SK-N-SH treated with all-trans-retinoic acid at 6 μM for 48 hours (cell line): ENCODE data around the gene ZBTB4.

Experiments used
- ATAC-seq: fragments of 200-7000 bp; cut with Tn5 transposase; 3 replicates; pipeline ENCODE4 v1.9.1; 2020; ENCODE audit warnings: mild to moderate bottlenecking, moderate library complexity
- ARNTL ChIP-seq: fragments of 450-650 bp; formaldehyde crosslinking; IDR thresholded peaks from 2 replicates; pipeline ENCODE4 v1.5.0; 2020; ENCODE audit warnings: low read depth, mild to moderate bottlenecking, moderate library complexity, borderline replicate concordance
- BACH2 ChIP-seq: fragments of 250-450 bp; sonication (Bioruptor Pico); IDR thresholded peaks from 2 replicates; pipeline ENCODE4 v1.9.0; 2021; ENCODE audit warnings: mild to moderate bottlenecking, borderline replicate concordance
- CSDC2 ChIP-seq: fragments of 250-450 bp; sonication (Bioruptor Pico); IDR thresholded peaks from 2 replicates; pipeline ENCODE4 v1.5.0; 2020; ENCODE audit warnings: mild to moderate bottlenecking, moderate library complexity
- GLIS3 ChIP-seq: fragments of 250-450 bp; sonication (Bioruptor Pico); IDR thresholded peaks from 2 replicates; pipeline ENCODE4 v1.5.0; 2020; ENCODE audit warnings: mild to moderate bottlenecking, moderate library complexity
- ISL1 ChIP-seq: fragments of 250-450 bp; sonication (Bioruptor Pico); IDR thresholded peaks from 2 replicates; pipeline ENCODE4 v2.1.2; 2022; ENCODE audit warnings: mild to moderate bottlenecking, moderate library complexity
- OSR1 ChIP-seq: fragments of 250-450 bp; sonication (Bioruptor Pico); IDR thresholded peaks from 2 replicates; pipeline ENCODE4 v1.8.0; 2022; ENCODE audit warnings: moderate library complexity, mild to moderate bottlenecking, inconsistent platforms
- PPARA ChIP-seq: fragments of 250-450 bp; sonication (Bioruptor Pico); IDR thresholded peaks from 2 replicates; pipeline ENCODE4 v1.5.0; 2020; ENCODE audit warnings: mild to moderate bottlenecking, borderline replicate concordance
- RARB ChIP-seq: fragments of 250-450 bp; sonication (Bioruptor Pico); IDR thresholded peaks from 2 replicates; pipeline ENCODE4 v1.8.0; 2021; ENCODE audit warnings: mild to moderate bottlenecking, moderate library complexity
- TCF4 ChIP-seq: fragments of 250-450 bp; sonication (Bioruptor Pico); IDR thresholded peaks from 2 replicates; pipeline ENCODE4 v1.8.0; 2021; ENCODE audit warnings: mild to moderate bottlenecking, moderate library complexity, borderline replicate concordance
- TOX ChIP-seq: fragments of 250-450 bp; sonication (Bioruptor Pico); IDR thresholded peaks from 2 replicates; pipeline ENCODE4 v1.8.0; 2021; ENCODE audit warnings: mild to moderate bottlenecking, moderate library complexity, borderline replicate concordance
- ZC3H10 ChIP-seq: fragments of 250-450 bp; sonication (Bioruptor Pico); IDR thresholded peaks from 2 replicates; pipeline ENCODE4 v1.5.1; 2021; ENCODE audit warnings: mild to moderate bottlenecking, moderate library complexity
- ZFP3 ChIP-seq: fragments of 250-450 bp; sonication (Bioruptor Pico); IDR thresholded peaks from 2 replicates; pipeline ENCODE4 v1.5.0; 2020; ENCODE audit warnings: mild to moderate bottlenecking, moderate library complexity
- ZFP30 ChIP-seq: fragments of 450-650 bp; formaldehyde crosslinking; IDR thresholded peaks from 2 replicates; pipeline ENCODE4 v1.5.0; 2022; ENCODE audit warnings: mild to moderate bottlenecking, moderate library complexity
- ZNF565 ChIP-seq: fragments of 450-650 bp; formaldehyde crosslinking; conservative IDR thresholded peaks from 2 replicates; pipeline ENCODE4 v1.5.0; 2020; ENCODE audit warnings: low read depth, mild to moderate bottlenecking, moderate library complexity
- ZNF70 ChIP-seq: fragments of 450-650 bp; formaldehyde crosslinking; IDR thresholded peaks from 2 replicates; pipeline ENCODE4 v1.5.0; 2020; ENCODE audit warnings: mild to moderate bottlenecking, moderate library complexity
- ZNF8 ChIP-seq: fragments of 450-650 bp; formaldehyde crosslinking; IDR thresholded peaks from 2 replicates; pipeline ENCODE4 v1.5.0; 2020; ENCODE audit warnings: mild to moderate bottlenecking, moderate library complexity
- TF ChIP-seq, protein P1 (sequence below): fragments of 250-450 bp; sonication (Bioruptor Pico); IDR thresholded peaks from 2 replicates; pipeline ENCODE4 v1.8.0; 2020; ENCODE audit warnings: mild to moderate bottlenecking, moderate library complexity, borderline replicate concordance
- TF ChIP-seq, protein P2 (sequence below): fragments of 250-450 bp; sonication (Bioruptor Pico); IDR thresholded peaks from 2 replicates; pipeline ENCODE4 v1.5.1; 2020; ENCODE audit warnings: low read depth, mild to moderate bottlenecking, moderate library complexity
- TF ChIP-seq, protein P3 (sequence below): fragments of 250-450 bp; sonication (Bioruptor Pico); IDR thresholded peaks from 2 replicates; pipeline ENCODE4 v1.5.1; 2021; ENCODE audit warnings: mild to moderate bottlenecking, moderate library complexity
- TF ChIP-seq, protein P4 (sequence below): fragments of 250-450 bp; sonication (Bioruptor Pico); IDR thresholded peaks from 2 replicates; pipeline ENCODE4 v1.8.0; 2021; ENCODE audit warnings: low read depth, mild to moderate bottlenecking, moderate library complexity, borderline replicate concordance
- TF ChIP-seq, protein P5 (sequence below): fragments of 250-450 bp; sonication (Bioruptor Pico); IDR thresholded peaks from 2 replicates; pipeline ENCODE4 v1.5.0; 2020; ENCODE audit warnings: mild to moderate bottlenecking, moderate library complexity

The ZBTB4 gene

DNA sequence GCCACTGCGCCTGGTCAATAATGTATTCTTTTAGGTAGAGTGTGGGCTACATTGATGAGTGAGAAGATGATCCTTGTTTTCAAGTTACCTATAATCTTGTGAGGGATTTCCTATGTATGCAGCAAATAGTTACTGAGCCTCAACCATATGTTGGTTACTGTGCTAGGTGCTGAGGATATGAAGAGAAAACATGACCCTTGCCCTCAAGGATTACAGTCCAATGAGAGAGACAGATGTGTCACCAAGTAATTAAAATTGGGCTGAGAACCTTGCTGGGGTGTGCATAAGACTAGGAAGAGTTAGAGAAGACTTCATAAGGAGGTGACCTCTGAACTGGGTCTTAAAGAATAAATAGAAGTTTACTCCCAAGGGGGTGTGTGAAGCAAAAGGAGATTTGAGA, 12.2 kb upstream of the ZBTB4 start:
- ATAC-seq: no peak
- TF ChIP-seq BACH2 (CRISPR knock-in tag) (no peak), ISL1 (no peak), TOX (CRISPR knock-in tag) (no peak), ZFP30 (CRISPR knock-in tag) (no peak), ARNTL (CRISPR knock-in tag) (no peak), CSDC2 (CRISPR knock-in tag) (no peak), ZNF8 (CRISPR knock-in tag) (no peak), OSR1 (CRISPR knock-in tag) (no peak)
- TF ChIP-seq, protein P1, sequence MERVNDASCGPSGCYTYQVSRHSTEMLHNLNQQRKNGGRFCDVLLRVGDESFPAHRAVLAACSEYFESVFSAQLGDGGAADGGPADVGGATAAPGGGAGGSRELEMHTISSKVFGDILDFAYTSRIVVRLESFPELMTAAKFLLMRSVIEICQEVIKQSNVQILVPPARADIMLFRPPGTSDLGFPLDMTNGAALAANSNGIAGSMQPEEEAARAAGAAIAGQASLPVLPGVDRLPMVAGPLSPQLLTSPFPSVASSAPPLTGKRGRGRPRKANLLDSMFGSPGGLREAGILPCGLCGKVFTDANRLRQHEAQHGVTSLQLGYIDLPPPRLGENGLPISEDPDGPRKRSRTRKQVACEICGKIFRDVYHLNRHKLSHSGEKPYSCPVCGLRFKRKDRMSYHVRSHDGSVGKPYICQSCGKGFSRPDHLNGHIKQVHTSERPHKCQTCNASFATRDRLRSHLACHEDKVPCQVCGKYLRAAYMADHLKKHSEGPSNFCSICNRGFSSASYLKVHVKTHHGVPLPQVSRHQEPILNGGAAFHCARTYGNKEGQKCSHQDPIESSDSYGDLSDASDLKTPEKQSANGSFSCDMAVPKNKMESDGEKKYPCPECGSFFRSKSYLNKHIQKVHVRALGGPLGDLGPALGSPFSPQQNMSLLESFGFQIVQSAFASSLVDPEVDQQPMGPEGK (CRISPR knock-in tag): no peak
- TF ChIP-seq, protein P2, sequence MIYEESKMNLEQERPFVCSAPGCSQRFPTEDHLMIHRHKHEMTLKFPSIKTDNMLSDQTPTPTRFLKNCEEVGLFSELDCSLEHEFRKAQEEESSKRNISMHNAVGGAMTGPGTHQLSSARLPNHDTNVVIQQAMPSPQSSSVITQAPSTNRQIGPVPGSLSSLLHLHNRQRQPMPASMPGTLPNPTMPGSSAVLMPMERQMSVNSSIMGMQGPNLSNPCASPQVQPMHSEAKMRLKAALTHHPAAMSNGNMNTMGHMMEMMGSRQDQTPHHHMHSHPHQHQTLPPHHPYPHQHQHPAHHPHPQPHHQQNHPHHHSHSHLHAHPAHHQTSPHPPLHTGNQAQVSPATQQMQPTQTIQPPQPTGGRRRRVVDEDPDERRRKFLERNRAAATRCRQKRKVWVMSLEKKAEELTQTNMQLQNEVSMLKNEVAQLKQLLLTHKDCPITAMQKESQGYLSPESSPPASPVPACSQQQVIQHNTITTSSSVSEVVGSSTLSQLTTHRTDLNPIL: no peak
- TF ChIP-seq, protein P3, sequence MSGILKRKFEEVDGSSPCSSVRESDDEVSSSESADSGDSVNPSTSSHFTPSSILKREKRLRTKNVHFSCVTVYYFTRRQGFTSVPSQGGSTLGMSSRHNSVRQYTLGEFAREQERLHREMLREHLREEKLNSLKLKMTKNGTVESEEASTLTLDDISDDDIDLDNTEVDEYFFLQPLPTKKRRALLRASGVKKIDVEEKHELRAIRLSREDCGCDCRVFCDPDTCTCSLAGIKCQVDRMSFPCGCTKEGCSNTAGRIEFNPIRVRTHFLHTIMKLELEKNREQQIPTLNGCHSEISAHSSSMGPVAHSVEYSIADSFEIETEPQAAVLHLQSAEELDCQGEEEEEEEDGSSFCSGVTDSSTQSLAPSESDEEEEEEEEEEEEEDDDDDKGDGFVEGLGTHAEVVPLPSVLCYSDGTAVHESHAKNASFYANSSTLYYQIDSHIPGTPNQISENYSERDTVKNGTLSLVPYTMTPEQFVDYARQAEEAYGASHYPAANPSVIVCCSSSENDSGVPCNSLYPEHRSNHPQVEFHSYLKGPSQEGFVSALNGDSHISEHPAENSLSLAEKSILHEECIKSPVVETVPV (CRISPR knock-in tag): no peak

DNA sequence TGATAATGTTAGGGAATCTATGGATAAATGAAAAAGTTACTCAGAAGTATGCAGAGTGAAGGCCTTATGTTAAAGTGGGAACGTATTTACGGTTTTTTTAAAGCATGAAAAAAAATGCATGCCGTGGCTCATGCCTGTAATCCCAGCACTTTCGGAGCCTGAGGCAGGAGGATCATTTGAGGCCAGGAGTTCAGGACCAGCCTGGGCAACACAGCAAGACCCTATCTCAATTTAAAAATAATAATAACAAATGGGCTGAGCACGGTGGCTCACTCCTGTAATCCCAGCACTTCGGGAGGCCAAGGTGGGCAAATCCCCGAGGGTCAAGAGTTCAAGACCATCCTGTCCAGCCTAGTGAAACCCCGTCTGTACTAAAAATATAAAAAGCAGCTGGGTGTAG, 10.7 kb upstream of the ZBTB4 start:
- TF ChIP-seq TCF4 (CRISPR knock-in tag) (no peak), ZC3H10 (no peak), ZNF70 (CRISPR knock-in tag) (no peak), PPARA (CRISPR knock-in tag) (no peak), RARB (CRISPR knock-in tag) (no peak), ZFP3 (CRISPR knock-in tag) (no peak), GLIS3 (CRISPR knock-in tag) (no peak), ZNF565 (CRISPR knock-in tag) (no peak), ZNF8 (CRISPR knock-in tag) (no peak), ZFP30 (CRISPR knock-in tag) (no peak)
- ATAC-seq: no peak

DNA sequence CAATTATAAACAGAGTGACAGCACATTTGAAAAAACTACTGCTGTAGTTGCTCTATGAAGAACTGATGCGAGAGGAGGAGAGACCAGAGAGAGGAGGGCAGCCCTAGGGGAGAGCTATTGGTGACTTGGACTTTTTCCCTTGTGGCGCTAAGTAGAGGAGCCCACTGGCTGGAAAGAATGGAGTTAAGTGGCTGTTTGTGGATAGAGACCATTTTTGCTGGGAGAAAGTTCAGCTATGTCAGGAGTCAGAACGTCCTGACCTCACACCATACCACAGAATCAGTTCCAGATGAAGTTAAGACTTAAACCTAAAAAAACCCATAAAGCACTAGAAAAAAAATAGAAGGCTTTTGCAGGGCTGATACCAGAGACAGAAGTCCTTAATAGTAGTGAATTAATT, 6.8 kb upstream of the ZBTB4 start:
- TF ChIP-seq, protein P3 (CRISPR knock-in tag): no peak
- TF ChIP-seq ZNF565 (CRISPR knock-in tag) (no peak), ARNTL (CRISPR knock-in tag) (no peak)
- TF ChIP-seq, protein P4, sequence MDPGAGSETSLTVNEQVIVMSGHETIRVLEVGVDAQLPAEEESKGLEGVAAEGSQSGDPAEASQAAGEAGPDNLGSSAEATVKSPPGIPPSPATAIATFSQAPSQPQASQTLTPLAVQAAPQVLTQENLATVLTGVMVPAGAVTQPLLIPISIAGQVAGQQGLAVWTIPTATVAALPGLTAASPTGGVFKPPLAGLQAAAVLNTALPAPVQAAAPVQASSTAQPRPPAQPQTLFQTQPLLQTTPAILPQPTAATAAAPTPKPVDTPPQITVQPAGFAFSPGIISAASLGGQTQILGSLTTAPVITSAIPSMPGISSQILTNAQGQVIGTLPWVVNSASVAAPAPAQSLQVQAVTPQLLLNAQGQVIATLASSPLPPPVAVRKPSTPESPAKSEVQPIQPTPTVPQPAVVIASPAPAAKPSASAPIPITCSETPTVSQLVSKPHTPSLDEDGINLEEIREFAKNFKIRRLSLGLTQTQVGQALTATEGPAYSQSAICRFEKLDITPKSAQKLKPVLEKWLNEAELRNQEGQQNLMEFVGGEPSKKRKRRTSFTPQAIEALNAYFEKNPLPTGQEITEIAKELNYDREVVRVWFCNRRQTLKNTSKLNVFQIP: no peak
- no peak for ATAC-seq

DNA sequence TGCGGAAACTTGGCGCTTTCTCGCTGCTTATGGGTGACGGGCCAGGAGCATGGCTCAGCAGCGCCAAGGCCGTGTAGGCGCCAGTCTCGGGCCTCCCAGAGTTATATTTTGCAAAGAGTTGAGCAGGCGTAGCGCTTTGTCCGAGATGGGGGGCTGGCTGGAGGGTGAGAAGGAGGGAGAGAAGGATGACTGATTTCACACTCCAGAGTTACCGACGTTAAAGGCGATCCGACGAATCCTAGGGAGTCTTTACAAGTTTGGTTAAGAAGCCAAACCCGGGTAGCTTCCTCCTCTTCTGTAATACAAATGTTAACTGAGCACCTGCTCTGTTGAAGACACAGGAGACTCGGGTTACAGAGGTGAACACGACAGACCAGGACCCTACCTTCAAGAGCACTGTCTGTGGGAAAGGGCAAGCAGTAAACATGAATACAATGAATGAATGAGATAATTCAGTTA, 5.5 kb upstream of the ZBTB4 start:
- no peak for ATAC-seq
- no peak for TF ChIP-seq TOX (CRISPR knock-in tag)
- no peak for TF ChIP-seq TCF4 (CRISPR knock-in tag)
- TF ChIP-seq, protein P1 (CRISPR knock-in tag): peak; percentile 95; the same call in 1 of the 2 replicates
- TF ChIP-seq ISL1: no peak
- TF ChIP-seq ARNTL (CRISPR knock-in tag): no peak
- TF ChIP-seq, protein P5, sequence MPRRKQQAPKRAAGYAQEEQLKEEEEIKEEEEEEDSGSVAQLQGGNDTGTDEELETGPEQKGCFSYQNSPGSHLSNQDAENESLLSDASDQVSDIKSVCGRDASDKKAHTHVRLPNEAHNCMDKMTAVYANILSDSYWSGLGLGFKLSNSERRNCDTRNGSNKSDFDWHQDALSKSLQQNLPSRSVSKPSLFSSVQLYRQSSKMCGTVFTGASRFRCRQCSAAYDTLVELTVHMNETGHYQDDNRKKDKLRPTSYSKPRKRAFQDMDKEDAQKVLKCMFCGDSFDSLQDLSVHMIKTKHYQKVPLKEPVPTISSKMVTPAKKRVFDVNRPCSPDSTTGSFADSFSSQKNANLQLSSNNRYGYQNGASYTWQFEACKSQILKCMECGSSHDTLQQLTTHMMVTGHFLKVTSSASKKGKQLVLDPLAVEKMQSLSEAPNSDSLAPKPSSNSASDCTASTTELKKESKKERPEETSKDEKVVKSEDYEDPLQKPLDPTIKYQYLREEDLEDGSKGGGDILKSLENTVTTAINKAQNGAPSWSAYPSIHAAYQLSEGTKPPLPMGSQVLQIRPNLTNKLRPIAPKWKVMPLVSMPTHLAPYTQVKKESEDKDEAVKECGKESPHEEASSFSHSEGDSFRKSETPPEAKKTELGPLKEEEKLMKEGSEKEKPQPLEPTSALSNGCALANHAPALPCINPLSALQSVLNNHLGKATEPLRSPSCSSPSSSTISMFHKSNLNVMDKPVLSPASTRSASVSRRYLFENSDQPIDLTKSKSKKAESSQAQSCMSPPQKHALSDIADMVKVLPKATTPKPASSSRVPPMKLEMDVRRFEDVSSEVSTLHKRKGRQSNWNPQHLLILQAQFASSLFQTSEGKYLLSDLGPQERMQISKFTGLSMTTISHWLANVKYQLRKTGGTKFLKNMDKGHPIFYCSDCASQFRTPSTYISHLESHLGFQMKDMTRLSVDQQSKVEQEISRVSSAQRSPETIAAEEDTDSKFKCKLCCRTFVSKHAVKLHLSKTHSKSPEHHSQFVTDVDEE (CRISPR knock-in tag): no peak
- no peak for TF ChIP-seq GLIS3 (CRISPR knock-in tag)
